Left lung (tissue), 14 donors: Measurements from ENCODE around the gene CD59. TPM values are rescaled to one million over a fixed set of nuclear protein-coding genes. Genes with fewer than 3 reads are reported as not detected.

ENCODE experiments used
- ATAC-seq: fragments of 200-7000 bp; cut with Tn5 transposase; one replicate; pipeline ENCODE4 v1.9.1; 2020; ENCODE audit warnings: moderate library complexity
- DNase-seq, 4 donors: peaks; one replicate each; pipeline ENCODE4 v3.0.0-alpha.2; 2013 to 2020
- H3K27ac ChIP-seq, 2 donors: fragments of 200-600 bp; sonication (generic) in 1 of 2; one replicate each; pipeline versions ENCODE4 v1.5.0 to v1.8.0; 2020 to 2021
- H3K27me3 ChIP-seq, 2 donors: fragments of 200-600 bp; sonication (generic) in 1 of 2; one replicate each; pipeline versions ENCODE4 v1.5.0 to v1.8.0; 2020 to 2021
- H3K36me3 ChIP-seq, 2 donors: fragments of 200-600 bp; sonication (generic) in 1 of 2; one replicate each; pipeline versions ENCODE4 v1.5.0 to v1.8.0; 2020 to 2021
- H3K4me1 ChIP-seq, 2 donors: fragments of 200-600 bp; one replicate each; pipeline ENCODE4 v1.8.0; 2021
- H3K4me3 ChIP-seq, 2 donors: fragments of 200-600 bp; sonication (generic) in 1 of 2; one replicate each; pipeline versions ENCODE4 v1.5.0 to v1.8.0; 2020 to 2021; ENCODE audit warnings: mild to moderate bottlenecking in 1 of 2
- H3K9me3 ChIP-seq, 2 donors: fragments of 200-600 bp; sonication (generic) in 1 of 2; one replicate each; pipeline versions ENCODE4 v1.5.0 to v1.8.0; 2020 to 2021
- intact Hi-C, 2 donors: fragments of 100-400 bp; cut with DNase I; formaldehyde crosslinking; loops; one replicate each; pipeline versions ENCODE4 v1.11.2 to v1.14.2; 2022
- long read RNA-seq, 12 donors: library from polyadenylated mRNA in 2 of 12; unstranded in 2 of 12; transcript quantifications; one replicate each; pipeline ENCODE4 v2.0.0 and lab custom pipeline, GENCODE V29; 2019 to 2026
- polyA plus RNA-seq, 6 donors: library from polyadenylated mRNA; unstranded; fragments of 120-200 nt; gene quantifications; one replicate each; pipeline ENCODE4 v1.2.1, GENCODE V29; 2013; ENCODE audit not compliant: insufficient read length in 6 of 6
- total RNA-seq, 2 donors: library from RNA; stranded (reverse); fragmentation: NEBNext Ultra II Directional; extraction: Animal tissue kit (Norgen Biotek cat#: 25700); gene quantifications; one replicate each; pipeline ENCODE4 v1.2.1, GENCODE V29; 2021
- TF ChIP-seq, protein P1 (sequence below), 2 donors: fragments of 200-600 bp; sonication (generic) in 1 of 2; IDR thresholded peaks; one replicate each; pipeline versions ENCODE4 v1.5.0 to v1.8.0; 2021; ENCODE audit warnings: antibody characterized with exemption in 2 of 2
- donor health status: DM: no; HTN: yes; CAD: no.
- donor health status: DM: no; HTN: no; CAD: no.

CD59 gene, protein sequence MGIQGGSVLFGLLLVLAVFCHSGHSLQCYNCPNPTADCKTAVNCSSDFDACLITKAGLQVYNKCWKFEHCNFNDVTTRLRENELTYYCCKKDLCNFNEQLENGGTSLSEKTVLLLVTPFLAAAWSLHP
- total RNA-seq: 1,000 to 10,000 TPM in 1 of 2 donors, 100 to 1,000 TPM in 1; 928 to 1,244 TPM
- polyA plus RNA-seq: 100 to 1,000 TPM; 190 to 236 (median 217) TPM
- long read RNA-seq, donor 1, full-length matches to known transcripts: 97 of 97 reads
- long read RNA-seq, donor 1, partial matches to known transcripts: 0 of 97 reads
- long read RNA-seq, donor 1, other reads (novel, unspliced or antisense): 0 of 97 reads
- long read RNA-seq, donor 2, full-length matches to known transcripts: 56 of 56 reads
- long read RNA-seq, donor 2, partial matches to known transcripts: 0 of 56 reads
- long read RNA-seq, donor 2, other reads (novel, unspliced or antisense): 0 of 56 reads
- long read RNA-seq, donor 3, full-length matches to known transcripts: 47 of 54 reads
- long read RNA-seq, donor 3, partial matches to known transcripts: 7 of 54 reads
- long read RNA-seq, donor 3, other reads (novel, unspliced or antisense): 0 of 54 reads
- long read RNA-seq, donor 4, full-length matches to known transcripts: 462 of 531 reads
- long read RNA-seq, donor 4, partial matches to known transcripts: 15 of 531 reads
- long read RNA-seq, donor 4, other reads (novel, unspliced or antisense): 54 of 531 reads
- long read RNA-seq, donor 5, full-length matches to known transcripts: 87 of 87 reads
- long read RNA-seq, donor 5, partial matches to known transcripts: 0 of 87 reads
- long read RNA-seq, donor 5, other reads (novel, unspliced or antisense): 0 of 87 reads
- long read RNA-seq, donor 6, full-length matches to known transcripts: 87 of 87 reads
- long read RNA-seq, donor 6, partial matches to known transcripts: 0 of 87 reads
- long read RNA-seq, donor 6, other reads (novel, unspliced or antisense): 0 of 87 reads
- long read RNA-seq, donor 7, full-length matches to known transcripts: 49 of 49 reads
- long read RNA-seq, donor 7, partial matches to known transcripts: 0 of 49 reads
- long read RNA-seq, donor 7, other reads (novel, unspliced or antisense): 0 of 49 reads
- long read RNA-seq, donor 8, full-length matches to known transcripts: 49 of 49 reads
- long read RNA-seq, donor 8, partial matches to known transcripts: 0 of 49 reads
- long read RNA-seq, donor 8, other reads (novel, unspliced or antisense): 0 of 49 reads
- long read RNA-seq, donor 9, full-length matches to known transcripts: 1 of 1 reads
- long read RNA-seq, donor 9, partial matches to known transcripts: 0 of 1 reads
- long read RNA-seq, donor 9, other reads (novel, unspliced or antisense): 0 of 1 reads
- long read RNA-seq, donor 10, full-length matches to known transcripts: 779 of 889 reads
- long read RNA-seq, donor 10, partial matches to known transcripts: 57 of 889 reads
- long read RNA-seq, donor 10, other reads (novel, unspliced or antisense): 53 of 889 reads
- long read RNA-seq, donor 11, full-length matches to known transcripts: 46 of 52 reads
- long read RNA-seq, donor 11, partial matches to known transcripts: 6 of 52 reads
- long read RNA-seq, donor 11, other reads (novel, unspliced or antisense): 0 of 52 reads
- long read RNA-seq, donor 12, full-length matches to known transcripts: 67 of 67 reads
- long read RNA-seq, donor 12, partial matches to known transcripts: 0 of 67 reads
- long read RNA-seq, donor 12, other reads (novel, unspliced or antisense): 0 of 67 reads

DNA sequence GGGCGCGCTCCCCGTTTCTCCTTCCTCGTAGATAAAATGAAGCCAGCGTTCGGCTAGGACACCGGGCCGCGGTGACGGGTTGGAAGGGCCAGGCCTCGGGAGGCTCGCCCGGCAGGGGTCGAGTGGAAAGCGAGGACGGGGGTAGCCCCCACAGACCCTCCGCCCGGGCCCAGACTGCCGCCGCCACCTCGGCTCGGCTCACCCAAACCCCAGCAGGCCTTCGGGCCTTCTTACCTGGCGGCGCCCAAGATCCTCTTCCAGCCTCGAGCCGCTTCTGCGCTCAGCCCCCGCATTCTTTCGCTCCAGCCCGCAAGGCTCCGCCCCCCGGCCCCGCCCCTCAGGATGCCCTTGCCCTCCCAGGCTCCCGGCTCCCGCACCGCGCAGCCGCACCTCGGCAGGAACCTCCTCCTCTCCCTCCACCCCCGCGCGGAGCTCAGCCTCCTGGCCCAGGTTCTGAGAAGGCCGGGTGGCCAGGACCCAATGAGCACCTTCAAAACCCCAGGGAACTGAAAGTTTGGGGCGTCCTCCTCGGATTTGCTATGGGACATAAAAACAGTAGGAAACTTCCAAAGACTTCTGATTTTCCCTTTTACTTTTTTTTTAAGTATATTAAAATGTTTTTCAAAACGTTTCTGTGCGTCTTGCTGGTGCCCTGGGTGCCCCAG lies at the start of gene CD59:
CD59 (minus strand) TSS at position 276 of the 665 bp plus-strand sequence. CDS start 13,978 bp downstream, outside the sequence.
- intact Hi-C loops: no loop called here
- peak; percentile 91 to 100 (median 96) for DNase-seq
- peak within 1 kb of the TSS; percentile 90 to 97 for H3K27ac ChIP-seq
- peak; percentile 94 for ATAC-seq
- H3K4me1 ChIP-seq: peaks cover 13 to 46% of the 10 kb centered on the region in 2 donors
- H3K9me3 ChIP-seq: no peaks in the 10 kb centered on the region
- TF ChIP-seq, protein P1, sequence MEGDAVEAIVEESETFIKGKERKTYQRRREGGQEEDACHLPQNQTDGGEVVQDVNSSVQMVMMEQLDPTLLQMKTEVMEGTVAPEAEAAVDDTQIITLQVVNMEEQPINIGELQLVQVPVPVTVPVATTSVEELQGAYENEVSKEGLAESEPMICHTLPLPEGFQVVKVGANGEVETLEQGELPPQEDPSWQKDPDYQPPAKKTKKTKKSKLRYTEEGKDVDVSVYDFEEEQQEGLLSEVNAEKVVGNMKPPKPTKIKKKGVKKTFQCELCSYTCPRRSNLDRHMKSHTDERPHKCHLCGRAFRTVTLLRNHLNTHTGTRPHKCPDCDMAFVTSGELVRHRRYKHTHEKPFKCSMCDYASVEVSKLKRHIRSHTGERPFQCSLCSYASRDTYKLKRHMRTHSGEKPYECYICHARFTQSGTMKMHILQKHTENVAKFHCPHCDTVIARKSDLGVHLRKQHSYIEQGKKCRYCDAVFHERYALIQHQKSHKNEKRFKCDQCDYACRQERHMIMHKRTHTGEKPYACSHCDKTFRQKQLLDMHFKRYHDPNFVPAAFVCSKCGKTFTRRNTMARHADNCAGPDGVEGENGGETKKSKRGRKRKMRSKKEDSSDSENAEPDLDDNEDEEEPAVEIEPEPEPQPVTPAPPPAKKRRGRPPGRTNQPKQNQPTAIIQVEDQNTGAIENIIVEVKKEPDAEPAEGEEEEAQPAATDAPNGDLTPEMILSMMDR (IDR thresholded peaks at IDR 0.05): no peak
- H3K36me3 ChIP-seq: peaks cover 0 to 14% of the 10 kb centered on the region in 2 donors
- H3K4me3 ChIP-seq: peak within 1 kb of the TSS; percentile 77 to 90
- H3K27me3 ChIP-seq: no peaks in the 10 kb centered on the region

DNA sequence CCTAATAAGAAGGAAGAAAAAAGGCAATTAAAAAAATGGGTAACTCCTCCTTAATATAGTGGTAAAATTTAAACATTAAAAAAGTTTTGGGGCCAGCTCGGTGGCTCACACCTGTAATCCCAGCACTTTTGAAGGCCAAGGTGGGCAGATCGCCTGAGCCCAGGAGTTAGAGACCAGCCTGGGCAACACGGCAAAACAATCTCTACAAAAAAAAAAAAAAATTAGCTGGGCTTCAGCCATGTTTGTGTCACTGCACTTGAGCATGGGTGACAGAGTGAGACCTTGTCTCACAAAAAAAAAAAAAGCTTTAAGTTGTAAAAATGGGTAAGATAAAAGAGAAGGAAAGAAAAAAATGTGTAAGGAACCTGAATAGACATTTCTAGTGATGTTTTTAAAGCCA lies 49.4 kb upstream of the CD59 start:
- no peak for ATAC-seq

DNA sequence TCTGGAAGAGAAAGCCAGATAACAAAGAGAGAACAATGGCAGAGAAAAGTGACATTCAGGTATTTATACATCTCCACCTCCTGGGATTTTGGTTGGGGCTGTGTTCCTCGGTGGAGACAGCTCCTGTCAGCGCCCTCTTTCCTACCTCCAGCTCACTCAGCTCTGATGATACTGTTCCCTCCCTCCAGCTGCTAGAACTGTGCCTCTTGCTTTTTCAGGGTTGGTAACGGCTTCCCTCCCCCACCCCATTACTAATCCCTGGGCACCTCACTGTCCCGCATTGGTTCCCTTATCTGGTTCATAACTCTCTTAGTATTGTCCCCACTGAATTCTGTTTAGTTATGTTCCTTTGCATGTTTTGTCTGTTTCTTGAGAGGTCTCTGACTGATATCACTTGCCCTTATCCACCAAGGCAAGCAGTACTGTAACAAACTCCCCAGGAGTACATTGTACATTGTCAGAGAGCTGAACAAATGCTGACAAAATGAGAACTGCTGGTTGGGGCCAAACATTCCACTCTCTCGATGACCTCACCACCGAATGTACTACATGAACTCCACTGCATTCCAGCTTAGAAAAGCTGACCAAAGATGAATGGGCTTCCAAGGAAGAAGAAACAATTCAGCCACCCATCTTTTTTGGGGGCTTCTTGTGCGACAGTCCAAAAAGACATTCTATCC lies 43.8 kb upstream of the CD59 start:
- H3K9me3 ChIP-seq: no peaks in the 10 kb centered on the region
- no peak overlapping the region for H3K27ac ChIP-seq
- peaks cover 0 to 3% of the 10 kb centered on the region in 2 donors for H3K4me1 ChIP-seq
- intact Hi-C loops: no loop called here
- peaks cover 0 to 36% of the 10 kb centered on the region in 2 donors for H3K27me3 ChIP-seq
- TF ChIP-seq, protein P1 (IDR thresholded peaks at IDR 0.05): no peak
- no peaks in the 10 kb centered on the region for H3K36me3 ChIP-seq
- ATAC-seq: peak; percentile 70
- peak in 1 of 4 donors; percentile 25 for DNase-seq
- H3K4me3 ChIP-seq: no peak overlapping the region

More for the DNA sequence above, 49.4 kb upstream of the CD59 start:
- H3K4me1 ChIP-seq: no peaks in the 10 kb centered on the region
- no peak for DNase-seq
- no peaks in the 10 kb centered on the region for H3K36me3 ChIP-seq
- H3K27me3 ChIP-seq: peaks cover 3 to 16% of the 10 kb centered on the region in 2 donors
- TF ChIP-seq, protein P1 (IDR thresholded peaks at IDR 0.05): no peak
- no peak overlapping the region for H3K4me3 ChIP-seq
- no peaks in the 10 kb centered on the region for H3K9me3 ChIP-seq
- H3K27ac ChIP-seq: no peak overlapping the region
- intact Hi-C loops: no loop called here
